Endothelial cell of umbilical vein (primary cell): ENCODE measurements around the gene CDH23.

Experiments used
- GATA2 ChIP-seq: IDR thresholded peaks from 2 replicates; pipeline ENCODE4 v1.7.0; 2011; ENCODE audit warnings: low read depth, mild to moderate bottlenecking, moderate library complexity, mixed read lengths, low read length; ENCODE audit not compliant: insufficient read length, insufficient read depth
- POLR2A ChIP-seq: IDR thresholded peaks from 2 replicates; pipeline ENCODE4 v1.6.1; 2012; ENCODE audit warnings: low read depth, mild to moderate bottlenecking, control low read depth, low read length
- POLR2AphosphoS5 ChIP-seq: IDR thresholded peaks from 2 replicates; pipeline ENCODE4 v1.6.1; 2012; ENCODE audit warnings: low read depth, mild to moderate bottlenecking, control low read depth, low read length, moderate library complexity; ENCODE audit not compliant: insufficient read depth
- TF ChIP-seq, protein P1 (sequence below), 2 donors: IDR thresholded peaks; 1 replicate in 1 of 2; 2 replicates in 1 of 2; pipeline ENCODE4 v1.5.1; 2011; ENCODE audit warnings: low read length in 2 of 2, mild to moderate bottlenecking in 2 of 2, moderate library complexity in 2 of 2, control low read depth in 1 of 2, inconsistent platforms in 1 of 2, low read depth in 1 of 2; ENCODE audit not compliant: insufficient read depth in 1 of 2; ENCODE audit errors: extremely low read depth in 1 of 2
- TF ChIP-seq, protein P2 (sequence below): IDR thresholded peaks from 2 replicates; pipeline ENCODE4 v1.6.1; 2011; ENCODE audit not compliant: insufficient read depth, insufficient read length

DNA sequence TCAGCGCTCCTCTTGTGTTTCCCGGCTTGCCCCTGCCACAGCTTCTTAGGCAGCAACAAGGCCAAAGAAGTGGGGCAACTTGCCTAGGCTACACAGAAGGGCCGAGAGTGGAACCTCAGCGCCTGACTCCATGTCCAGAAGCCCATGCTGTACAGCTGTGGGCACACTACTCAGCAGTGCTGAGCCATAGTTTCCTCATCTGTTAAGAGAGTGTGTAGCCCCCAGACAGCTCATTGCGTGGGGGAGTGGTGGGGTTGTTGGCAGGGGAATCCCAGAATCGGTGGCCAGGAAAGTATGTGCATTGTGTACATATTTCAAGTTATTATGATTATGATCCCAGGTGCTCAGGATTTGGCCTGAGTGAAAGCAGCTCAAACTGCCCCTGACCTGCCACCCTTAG, 96.2 kb downstream of the CDH23 start:
- TF ChIP-seq, protein P1, sequence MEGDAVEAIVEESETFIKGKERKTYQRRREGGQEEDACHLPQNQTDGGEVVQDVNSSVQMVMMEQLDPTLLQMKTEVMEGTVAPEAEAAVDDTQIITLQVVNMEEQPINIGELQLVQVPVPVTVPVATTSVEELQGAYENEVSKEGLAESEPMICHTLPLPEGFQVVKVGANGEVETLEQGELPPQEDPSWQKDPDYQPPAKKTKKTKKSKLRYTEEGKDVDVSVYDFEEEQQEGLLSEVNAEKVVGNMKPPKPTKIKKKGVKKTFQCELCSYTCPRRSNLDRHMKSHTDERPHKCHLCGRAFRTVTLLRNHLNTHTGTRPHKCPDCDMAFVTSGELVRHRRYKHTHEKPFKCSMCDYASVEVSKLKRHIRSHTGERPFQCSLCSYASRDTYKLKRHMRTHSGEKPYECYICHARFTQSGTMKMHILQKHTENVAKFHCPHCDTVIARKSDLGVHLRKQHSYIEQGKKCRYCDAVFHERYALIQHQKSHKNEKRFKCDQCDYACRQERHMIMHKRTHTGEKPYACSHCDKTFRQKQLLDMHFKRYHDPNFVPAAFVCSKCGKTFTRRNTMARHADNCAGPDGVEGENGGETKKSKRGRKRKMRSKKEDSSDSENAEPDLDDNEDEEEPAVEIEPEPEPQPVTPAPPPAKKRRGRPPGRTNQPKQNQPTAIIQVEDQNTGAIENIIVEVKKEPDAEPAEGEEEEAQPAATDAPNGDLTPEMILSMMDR (IDR thresholded peaks at IDR 0.05; ENCODE audit: extremely low read depth in 1 of 2, insufficient read depth in 1 of 2, low read depth in 1 of 2, low read length in 2 of 2): no peak
- no peak for TF ChIP-seq POLR2AphosphoS5
- TF ChIP-seq GATA2: no peak
- TF ChIP-seq POLR2A: no peak
- TF ChIP-seq, protein P2, sequence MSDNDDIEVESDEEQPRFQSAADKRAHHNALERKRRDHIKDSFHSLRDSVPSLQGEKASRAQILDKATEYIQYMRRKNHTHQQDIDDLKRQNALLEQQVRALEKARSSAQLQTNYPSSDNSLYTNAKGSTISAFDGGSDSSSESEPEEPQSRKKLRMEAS: no peak
